Pancreas (tissue), 10 donors: ENCODE results near the gene PPDPF. TPM values are rescaled to one million over a fixed set of nuclear protein-coding genes. Genes with fewer than 3 reads are reported as not detected.

ENCODE experiments used
- ATAC-seq, 4 donors: fragments of 200-7000 bp; cut with Tn5 transposase; one replicate each; pipeline versions ENCODE4 v1.8.0 to v1.9.1; 2020; ENCODE audit warnings: mild to moderate bottlenecking in 4 of 4, moderate library complexity in 4 of 4
- DNase-seq, 6 donors: peaks; one replicate each; pipeline ENCODE4 v3.0.0-alpha.2; 2020
- FAIRE-seq: peaks from 2 replicates; lab custom pipeline; 2012; peaks lifted over from hg19 to GRCh38; lab: Jason Lieb, UNC
- H3K27ac ChIP-seq, 4 donors: fragments of 200-600 bp; sonication (generic); 1 replicate in 3 of 4; 2 replicates in 1 of 4; pipeline versions ENCODE4 v1.5.0 to v1.8.0; 2020
- H3K27me3 ChIP-seq, 4 donors: fragments of 200-600 bp; one replicate each; pipeline ENCODE4 v1.8.0; 2021
- H3K36me3 ChIP-seq, 3 donors: fragments of 200-600 bp; sonication (generic) in 1 of 3; one replicate each; pipeline versions ENCODE4 v1.5.0 to v1.8.0; 2020 to 2021
- H3K4me1 ChIP-seq, 3 donors: fragments of 200-600 bp; one replicate each; pipeline ENCODE4 v1.8.0; 2021
- H3K4me3 ChIP-seq, 4 donors: fragments of 200-600 bp; sonication (generic) in 2 of 4; one replicate each; pipeline versions ENCODE4 v1.5.0 to v1.8.0; 2020 to 2021
- H3K9me3 ChIP-seq, 4 donors: fragments of 200-600 bp; one replicate each; pipeline ENCODE4 v1.8.0; 2021
- WGBS, 2 donors: extraction: QIAGEN DNeasy Blood & Tissue Kit; methylation state at CpG; one replicate each; pipeline ENCODE4 v1.1.7; 2013; 5-methylcytosine and 5-hydroxymethylcytosine counted together
- intact Hi-C, 3 donors: fragments of 100-400 bp; cut with DNase I; formaldehyde crosslinking; loops; one replicate each; pipeline versions ENCODE4 v1.11.1 to v1.14.2; 2022
- polyA plus RNA-seq, 2 donors: library from polyadenylated mRNA; stranded (reverse); fragments of 200-250 nt; gene quantifications; one replicate each; pipeline ENCODE4 v1.2.3, GENCODE V29; 2013
- total RNA-seq, 6 donors: library from RNA; stranded (reverse); fragmentation: NEBNext Ultra II Directional in 4 of 6; extraction: Animal tissue kit (Norgen Biotek cat#: 25700) in 4 of 6; gene quantifications; one replicate each; pipeline versions ENCODE4 v1.2.1 to v1.2.4, GENCODE V29; 2021 to 2023
- TF ChIP-seq, protein P1 (sequence below), 4 donors: fragments of 200-600 bp; sonication (generic) in 3 of 4; IDR thresholded peaks; one replicate each; pipeline versions ENCODE4 v1.5.0 to v1.8.0; 2021; ENCODE audit warnings: antibody characterized with exemption in 4 of 4
- donor health status: healthy with polysubstance abuse.
- donor health status: DM: no; HTN: no; CAD: no; lungs with moderate emphysema.
- donor health status: DM: no; HTN: no; CAD: no.
- donor health status: control.
- donor health status: control.
- donor health status: Bipolar disorder and iron deficiency.
- donor health status: DM: yes; HTN: yes; CAD: no.
- donor health status: DM: no; HTN: no; CAD: no.
- donor health status: DM: no; HTN: no; CAD: no.
- donor health status: DM: yes; HTN: yes; CAD: no.

Gene PPDPF
- total and polyA plus RNA-seq, 8 donors = 77.7 to 224 (median 155) TPM

DNA sequence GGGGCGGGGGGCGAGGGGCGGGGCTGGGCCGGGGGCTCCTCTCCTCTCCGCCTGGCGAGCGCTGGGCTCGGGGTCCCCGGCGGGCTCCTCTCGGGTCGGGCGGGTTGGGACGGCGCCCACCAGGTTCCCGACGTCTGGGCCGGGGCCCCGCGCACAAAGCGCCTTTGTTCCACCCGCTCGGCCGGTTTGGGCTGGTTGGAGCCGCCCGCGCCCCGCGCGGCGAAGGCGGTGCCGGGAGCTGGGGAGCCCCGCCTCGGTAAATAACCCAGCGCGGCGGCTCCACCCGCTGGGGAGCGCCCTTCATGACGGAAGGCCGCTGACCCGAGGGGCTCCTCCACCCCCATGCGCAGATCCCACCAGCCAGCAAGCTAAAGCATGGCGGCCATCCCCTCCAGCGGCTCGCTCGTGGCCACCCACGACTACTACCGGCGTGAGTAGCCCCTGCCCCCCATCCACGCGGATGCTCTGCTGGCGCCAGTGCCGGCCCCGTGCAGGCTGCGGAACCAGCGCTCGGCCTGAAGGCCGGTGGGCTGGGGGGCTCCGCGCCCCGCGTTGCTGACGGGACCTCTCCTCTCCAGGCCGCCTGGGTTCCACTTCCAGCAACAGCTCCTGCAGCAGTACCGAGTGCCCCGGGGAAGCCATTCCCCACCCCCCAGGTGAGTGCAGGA is 503 bp downstream of the PPDPF start:
- ATAC-seq = peak; percentile 71 to 81 (median 79)
- intact Hi-C loops = no loop called here

DNA sequence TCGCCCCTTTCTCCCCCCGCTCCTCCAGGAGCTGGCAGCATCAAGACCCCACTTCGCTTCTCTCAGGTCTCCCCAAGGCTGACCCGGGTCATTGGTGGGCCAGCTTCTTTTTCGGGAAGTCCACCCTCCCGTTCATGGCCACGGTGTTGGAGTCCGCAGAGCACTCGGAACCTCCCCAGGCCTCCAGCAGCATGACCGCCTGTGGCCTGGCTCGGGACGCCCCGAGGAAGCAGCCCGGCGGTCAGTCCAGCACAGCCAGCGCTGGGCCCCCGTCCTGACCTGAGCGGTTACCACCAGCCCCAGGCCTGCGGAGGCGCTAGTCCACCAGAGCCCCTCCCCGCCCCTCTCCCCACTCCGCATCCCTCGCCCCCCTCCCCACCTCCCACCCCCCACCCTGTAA is 1.0 kb downstream of the PPDPF start:
- Histone ChIP-seq H3K4me3 (peak overlapping the region; percentile 70 to 91 (median 84)), H3K9me3 (no peaks in the 10 kb centered on the region), H3K27ac (peak overlapping the region in 2 of 4 donors; percentile 90 to 99), H3K27me3 (no peaks in the 10 kb centered on the region), H3K36me3 (no peaks in the 10 kb centered on the region), H3K4me1 (peaks cover 6 to 8% (median 7%) of the 10 kb centered on the region in 3 donors)
- TF ChIP-seq, protein P1, sequence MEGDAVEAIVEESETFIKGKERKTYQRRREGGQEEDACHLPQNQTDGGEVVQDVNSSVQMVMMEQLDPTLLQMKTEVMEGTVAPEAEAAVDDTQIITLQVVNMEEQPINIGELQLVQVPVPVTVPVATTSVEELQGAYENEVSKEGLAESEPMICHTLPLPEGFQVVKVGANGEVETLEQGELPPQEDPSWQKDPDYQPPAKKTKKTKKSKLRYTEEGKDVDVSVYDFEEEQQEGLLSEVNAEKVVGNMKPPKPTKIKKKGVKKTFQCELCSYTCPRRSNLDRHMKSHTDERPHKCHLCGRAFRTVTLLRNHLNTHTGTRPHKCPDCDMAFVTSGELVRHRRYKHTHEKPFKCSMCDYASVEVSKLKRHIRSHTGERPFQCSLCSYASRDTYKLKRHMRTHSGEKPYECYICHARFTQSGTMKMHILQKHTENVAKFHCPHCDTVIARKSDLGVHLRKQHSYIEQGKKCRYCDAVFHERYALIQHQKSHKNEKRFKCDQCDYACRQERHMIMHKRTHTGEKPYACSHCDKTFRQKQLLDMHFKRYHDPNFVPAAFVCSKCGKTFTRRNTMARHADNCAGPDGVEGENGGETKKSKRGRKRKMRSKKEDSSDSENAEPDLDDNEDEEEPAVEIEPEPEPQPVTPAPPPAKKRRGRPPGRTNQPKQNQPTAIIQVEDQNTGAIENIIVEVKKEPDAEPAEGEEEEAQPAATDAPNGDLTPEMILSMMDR (IDR thresholded peaks at IDR 0.05) = no peak
- DNase-seq (peak in 4 of 6 donors; percentile 43 to 86 (median 56)), FAIRE-seq (no peak), ATAC-seq (no peak)
- intact Hi-C loops = no loop called here
- WGBS, 2 donors = 30 to 42% methylated on average over 23 of the region's 23 CpGs

More for the DNA sequence above, 503 bp downstream of the PPDPF start:
- FAIRE-seq = no peak
- TF ChIP-seq, protein P1 (IDR thresholded peaks at IDR 0.05) = no peak
- Histone ChIP-seq H3K4me1 (peaks cover 6 to 8% (median 7%) of the 10 kb centered on the region in 3 donors), H3K27ac (peak overlapping the region; percentile 90 to 99 (median 99)), H3K36me3 (no peaks in the 10 kb centered on the region), H3K27me3 (no peaks in the 10 kb centered on the region), H3K9me3 (no peaks in the 10 kb centered on the region), H3K4me3 (peak overlapping the region; percentile 70 to 91 (median 84))
- 1% methylated on average over 32 to 68 of the region's 68 CpGs for WGBS, 2 donors
- peak; percentile 82 to 96 (median 87) for DNase-seq

DNA sequence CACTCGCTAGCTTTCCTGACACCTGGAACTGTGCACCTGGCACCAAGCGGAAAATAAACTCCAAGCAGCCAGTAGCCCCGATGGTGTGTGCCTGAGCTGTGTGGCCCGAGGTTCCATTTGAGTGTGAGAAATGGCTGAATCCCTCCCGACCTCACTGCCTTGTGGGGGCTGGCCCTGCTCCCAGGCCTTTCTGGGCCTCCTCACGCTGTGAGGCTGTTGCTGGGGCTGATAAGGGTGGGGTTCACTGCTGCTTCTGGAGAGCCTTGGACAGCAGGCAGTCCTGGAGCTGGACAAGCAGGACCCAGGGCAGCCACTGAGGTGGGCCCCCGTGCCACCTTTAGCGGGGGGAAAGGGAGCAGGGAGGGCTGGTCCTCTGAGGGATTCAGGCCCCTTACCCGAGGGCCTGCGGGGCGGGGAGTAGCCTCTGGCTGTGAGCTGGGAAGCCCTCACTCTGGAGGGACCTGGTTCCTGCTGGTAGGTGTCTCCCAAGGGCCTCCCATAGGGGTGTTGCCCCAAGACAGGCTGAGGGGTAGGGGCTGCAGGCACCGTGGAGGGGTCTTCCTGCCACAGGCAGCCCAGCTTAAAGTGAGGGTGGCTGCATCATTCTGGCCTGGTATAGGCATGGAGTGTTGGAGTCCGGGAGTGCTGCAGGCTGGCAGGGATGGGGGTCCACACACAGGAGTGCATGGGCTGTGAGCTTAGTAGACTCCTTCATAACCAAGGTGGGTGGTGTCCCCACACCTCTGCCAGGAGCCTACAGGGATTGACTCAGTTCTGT is 1.7 kb downstream of the PPDPF start:
- H3K36me3 ChIP-seq = no peaks in the 10 kb centered on the region
- DNase-seq (peak in 2 of 6 donors; percentile 40 to 81), ATAC-seq (no peak), FAIRE-seq (no peak)
- H3K27me3 ChIP-seq = no peaks in the 10 kb centered on the region
- peak overlapping the region in 3 of 4 donors; percentile 84 to 91 (median 85) for H3K4me3 ChIP-seq
- intact Hi-C loops = no loop called here
- peaks cover 6 to 8% (median 7%) of the 10 kb centered on the region in 3 donors for H3K4me1 ChIP-seq
- WGBS, 2 donors = 65 to 68% methylated on average over 13 of the region's 13 CpGs
- no peak overlapping the region for H3K27ac ChIP-seq
- TF ChIP-seq, protein P1 (IDR thresholded peaks at IDR 0.05) = no peak
- no peaks in the 10 kb centered on the region for H3K9me3 ChIP-seq

DNA sequence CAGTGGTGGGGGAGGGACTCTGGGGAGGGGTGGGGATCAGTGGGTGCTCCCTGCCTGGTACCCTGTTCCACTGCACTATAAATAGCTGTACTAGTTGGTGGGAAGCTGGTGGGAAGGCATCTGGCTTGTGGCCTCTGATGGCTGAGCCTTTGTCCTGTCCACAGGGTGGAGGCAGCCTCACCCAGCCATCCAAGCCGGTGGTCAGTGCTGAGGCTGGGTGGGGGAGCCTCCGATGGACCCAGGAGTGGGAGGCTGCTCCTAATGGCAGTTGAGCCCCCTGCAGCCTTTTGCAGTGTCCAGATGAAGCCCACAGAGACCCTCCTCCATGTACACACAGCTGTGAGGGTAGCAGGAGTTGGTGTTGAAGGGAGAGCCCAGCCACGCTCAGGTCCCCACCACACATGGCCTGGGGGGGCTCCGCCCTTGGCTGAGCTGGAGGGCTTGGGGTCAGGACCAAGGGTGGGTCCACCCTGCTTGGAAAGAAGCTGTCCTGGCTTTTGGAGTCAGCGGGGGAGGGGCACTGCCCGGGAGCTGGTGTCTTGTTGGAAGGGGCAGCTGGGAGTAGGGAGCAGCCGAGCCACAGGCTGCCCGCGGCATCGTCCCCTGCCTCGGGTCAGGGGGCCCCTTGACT is 2.5 kb downstream of the PPDPF start:
- no peaks in the 10 kb centered on the region for H3K36me3 ChIP-seq
- H3K27me3 ChIP-seq = no peaks in the 10 kb centered on the region
- no peaks in the 10 kb centered on the region for H3K9me3 ChIP-seq
- H3K4me3 ChIP-seq = no peak overlapping the region
- ATAC-seq (no peak), DNase-seq (peak in 2 of 6 donors; percentile 55 to 83), FAIRE-seq (no peak)
- TF ChIP-seq, protein P1 (IDR thresholded peaks at IDR 0.05) = no peak
- peaks cover 6 to 8% (median 7%) of the 10 kb centered on the region in 3 donors for H3K4me1 ChIP-seq
- intact Hi-C loops = no loop called here
- 98% methylated on average over 10 to 11 of the region's 11 CpGs for WGBS, 2 donors
- H3K27ac ChIP-seq = no peak overlapping the region
